Mucosa of descending colon (tissue), 3 donors: ENCODE measurements around the gene TAPBPL. TPM values are rescaled to one million over a fixed set of nuclear protein-coding genes. Genes with fewer than 3 reads are reported as not detected.

ENCODE experiments used
- ATAC-seq: fragments of 200-7000 bp; cut with Tn5 transposase; one replicate; pipeline ENCODE4 v1.9.1; 2020; ENCODE audit warnings: mild to moderate bottlenecking, moderate library complexity
- DNase-seq, 3 donors: peaks; one replicate each; pipeline ENCODE4 v3.0.0-alpha.2; 2020
- H3K36me3 ChIP-seq: fragments of 200-600 bp; one replicate; pipeline ENCODE4 v1.8.0; 2021; ENCODE audit warnings: low read depth, mild to moderate bottlenecking
- H3K4me1 ChIP-seq: fragments of 200-600 bp; one replicate; pipeline ENCODE4 v1.8.0; 2021; ENCODE audit warnings: low read depth, mild to moderate bottlenecking
- H3K4me3 ChIP-seq: fragments of 200-600 bp; one replicate; pipeline ENCODE4 v1.8.0; 2021; ENCODE audit warnings: mild to moderate bottlenecking
- H3K9me3 ChIP-seq: fragments of 200-600 bp; one replicate; pipeline ENCODE4 v1.8.0; 2021; ENCODE audit warnings: mild to moderate bottlenecking
- intact Hi-C, 2 donors: fragments of 100-400 bp; cut with DNase I in 1 of 2; cut with micrococcal nuclease in 1 of 2; formaldehyde crosslinking; loops; one replicate each; pipeline versions ENCODE4 v1.11.0 to v1.11.1; 2022; cut with DNase I, micrococcal nuclease
- total RNA-seq, 3 donors: library from RNA; stranded (reverse); fragmentation: NEBNext Ultra II Directional in 2 of 3; extraction: Animal tissue kit (Norgen Biotek cat#: 25700) in 2 of 3; gene quantifications; one replicate each; pipeline versions ENCODE4 v1.2.1 to v1.2.4, GENCODE V29; 2021 to 2023
- TF ChIP-seq, protein P1 (sequence below): fragments of 200-600 bp; IDR thresholded peaks from one replicate; pipeline ENCODE4 v1.8.0; 2022; ENCODE audit warnings: antibody characterized with exemption, mild to moderate bottlenecking
- donor health status: DM: no; HTN: no; CAD: no; lungs with moderate emphysema.
- donor health status: DM: no; HTN: no; CAD: no.
- donor health status: DM: no; HTN: yes; CAD: no.

TAPBPL gene
- total RNA-seq, 3 donors from 2014 or later = 40.9 to 107 (median 72.0) TPM

DNA sequence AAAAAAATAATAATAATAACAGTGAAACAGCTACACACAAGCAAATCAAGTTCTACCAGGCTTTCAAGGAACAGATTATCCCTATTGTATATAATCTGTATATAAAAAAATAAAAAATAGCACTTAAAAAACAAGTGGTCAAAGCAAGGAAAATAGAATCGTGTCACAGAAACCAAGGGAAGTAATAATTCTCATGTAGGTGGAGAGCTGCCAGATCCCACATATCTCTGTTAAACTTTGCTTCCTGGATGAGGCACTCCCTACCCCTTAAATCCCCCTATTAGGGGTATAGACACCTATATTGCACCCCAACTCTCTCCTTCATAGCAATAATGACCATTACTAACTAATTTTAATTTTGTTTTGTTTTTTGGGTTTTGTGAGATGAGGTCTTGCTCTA lies 11.5 kb upstream of the TAPBPL start:
- intact Hi-C loops = no loop called here
- Histone ChIP-seq H3K4me1 (no peaks in the 10 kb centered on the region), H3K9me3 (no peaks in the 10 kb centered on the region), H3K36me3 (no peaks in the 10 kb centered on the region), H3K4me3 (no peak overlapping the region)
- no peak for ATAC-seq
- TF ChIP-seq, protein P1, sequence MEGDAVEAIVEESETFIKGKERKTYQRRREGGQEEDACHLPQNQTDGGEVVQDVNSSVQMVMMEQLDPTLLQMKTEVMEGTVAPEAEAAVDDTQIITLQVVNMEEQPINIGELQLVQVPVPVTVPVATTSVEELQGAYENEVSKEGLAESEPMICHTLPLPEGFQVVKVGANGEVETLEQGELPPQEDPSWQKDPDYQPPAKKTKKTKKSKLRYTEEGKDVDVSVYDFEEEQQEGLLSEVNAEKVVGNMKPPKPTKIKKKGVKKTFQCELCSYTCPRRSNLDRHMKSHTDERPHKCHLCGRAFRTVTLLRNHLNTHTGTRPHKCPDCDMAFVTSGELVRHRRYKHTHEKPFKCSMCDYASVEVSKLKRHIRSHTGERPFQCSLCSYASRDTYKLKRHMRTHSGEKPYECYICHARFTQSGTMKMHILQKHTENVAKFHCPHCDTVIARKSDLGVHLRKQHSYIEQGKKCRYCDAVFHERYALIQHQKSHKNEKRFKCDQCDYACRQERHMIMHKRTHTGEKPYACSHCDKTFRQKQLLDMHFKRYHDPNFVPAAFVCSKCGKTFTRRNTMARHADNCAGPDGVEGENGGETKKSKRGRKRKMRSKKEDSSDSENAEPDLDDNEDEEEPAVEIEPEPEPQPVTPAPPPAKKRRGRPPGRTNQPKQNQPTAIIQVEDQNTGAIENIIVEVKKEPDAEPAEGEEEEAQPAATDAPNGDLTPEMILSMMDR = no peak
- no peak for DNase-seq

DNA sequence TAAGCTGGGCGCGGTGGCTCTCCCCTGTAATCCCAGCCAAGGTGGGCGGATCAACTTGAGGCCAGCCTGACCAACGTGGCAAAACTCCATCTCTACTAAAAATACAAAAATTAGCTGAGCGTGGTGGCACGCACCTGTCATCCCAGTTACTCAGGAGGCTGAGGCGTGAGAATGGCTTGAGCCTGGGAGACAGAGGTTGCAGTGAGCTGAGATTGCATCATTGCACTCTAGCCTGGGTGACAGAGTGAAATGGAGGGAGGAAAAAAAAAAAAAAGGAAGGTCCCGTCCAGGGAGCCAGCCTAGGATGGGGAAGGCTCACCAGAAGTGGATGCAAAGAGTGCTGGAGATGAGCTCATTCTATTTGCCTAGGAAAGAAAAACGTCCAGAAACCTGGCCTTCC lies 9.0 kb upstream of the TAPBPL start:
- no peaks in the 10 kb centered on the region for H3K9me3 ChIP-seq
- no peaks in the 10 kb centered on the region for H3K36me3 ChIP-seq
- TF ChIP-seq, protein P1 = no peak
- intact Hi-C loops = no loop called here
- DNase-seq (no peak), ATAC-seq (no peak)
- H3K4me3 ChIP-seq = no peak overlapping the region
- H3K4me1 ChIP-seq = no peaks in the 10 kb centered on the region

DNA sequence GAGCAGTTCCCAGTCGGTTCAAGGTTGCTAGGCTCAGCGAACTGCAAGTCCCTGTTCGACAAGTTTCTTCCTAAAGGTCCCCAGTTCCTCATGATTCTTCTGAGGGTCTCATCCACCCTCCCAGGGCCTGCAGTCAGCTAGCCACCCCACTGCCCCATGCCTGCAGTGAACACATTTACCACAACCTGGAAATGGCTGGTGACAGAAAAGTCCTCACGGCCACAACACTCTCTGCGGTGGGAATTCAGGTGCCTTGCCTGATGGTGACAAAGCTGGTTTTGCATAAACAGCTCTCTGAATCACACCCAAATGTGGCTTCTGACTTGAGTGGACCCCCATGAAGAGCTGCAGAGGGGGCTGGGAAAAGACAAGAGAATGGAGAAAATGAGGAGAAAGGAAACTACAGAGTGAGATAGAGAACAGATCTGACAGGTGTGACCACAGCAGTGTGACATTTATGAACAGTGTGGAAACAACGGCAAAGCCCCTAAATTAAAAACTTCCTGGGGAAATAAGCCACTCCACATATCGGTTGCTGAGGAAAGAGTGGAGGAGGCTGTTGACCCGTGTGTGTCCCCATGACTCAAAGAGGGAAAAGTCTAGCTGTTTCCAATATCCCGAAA lies 8.4 kb upstream of the TAPBPL start:
- DNase-seq (no peak), ATAC-seq (peak; percentile 27)
- TF ChIP-seq, protein P1 = no peak

DNA sequence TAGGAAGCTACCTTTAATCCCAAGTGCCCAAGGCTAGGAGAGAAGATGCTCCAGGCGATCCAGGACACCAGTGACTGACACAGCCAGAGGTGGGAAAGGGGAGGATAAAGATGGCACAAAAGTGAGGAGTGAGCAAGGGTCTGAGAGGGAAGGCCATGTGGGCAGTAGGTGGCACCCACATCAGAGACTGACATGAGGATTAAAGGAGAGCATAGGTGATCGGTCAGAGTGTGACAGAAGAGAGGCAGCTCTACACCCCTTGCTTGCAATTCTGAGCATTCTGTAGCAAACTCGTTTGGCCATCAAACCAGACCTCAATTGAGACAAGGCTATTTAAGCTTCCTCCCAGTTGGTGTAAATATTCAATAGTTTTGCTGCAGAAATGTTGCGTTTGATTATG lies 7.8 kb upstream of the TAPBPL start:
- H3K4me1 ChIP-seq = no peaks in the 10 kb centered on the region
- DNase-seq = no peak
- TF ChIP-seq, protein P1 = no peak
- no peak overlapping the region for H3K4me3 ChIP-seq
- H3K9me3 ChIP-seq = no peaks in the 10 kb centered on the region
- intact Hi-C loops = no loop called here
- no peaks in the 10 kb centered on the region for H3K36me3 ChIP-seq
- no peak for ATAC-seq

More for the DNA sequence above, 8.4 kb upstream of the TAPBPL start:
- H3K4me3 ChIP-seq = no peak overlapping the region
- no peaks in the 10 kb centered on the region for H3K36me3 ChIP-seq
- intact Hi-C loops = no loop called here
- no peaks in the 10 kb centered on the region for H3K9me3 ChIP-seq
- H3K4me1 ChIP-seq = no peaks in the 10 kb centered on the region

DNA sequence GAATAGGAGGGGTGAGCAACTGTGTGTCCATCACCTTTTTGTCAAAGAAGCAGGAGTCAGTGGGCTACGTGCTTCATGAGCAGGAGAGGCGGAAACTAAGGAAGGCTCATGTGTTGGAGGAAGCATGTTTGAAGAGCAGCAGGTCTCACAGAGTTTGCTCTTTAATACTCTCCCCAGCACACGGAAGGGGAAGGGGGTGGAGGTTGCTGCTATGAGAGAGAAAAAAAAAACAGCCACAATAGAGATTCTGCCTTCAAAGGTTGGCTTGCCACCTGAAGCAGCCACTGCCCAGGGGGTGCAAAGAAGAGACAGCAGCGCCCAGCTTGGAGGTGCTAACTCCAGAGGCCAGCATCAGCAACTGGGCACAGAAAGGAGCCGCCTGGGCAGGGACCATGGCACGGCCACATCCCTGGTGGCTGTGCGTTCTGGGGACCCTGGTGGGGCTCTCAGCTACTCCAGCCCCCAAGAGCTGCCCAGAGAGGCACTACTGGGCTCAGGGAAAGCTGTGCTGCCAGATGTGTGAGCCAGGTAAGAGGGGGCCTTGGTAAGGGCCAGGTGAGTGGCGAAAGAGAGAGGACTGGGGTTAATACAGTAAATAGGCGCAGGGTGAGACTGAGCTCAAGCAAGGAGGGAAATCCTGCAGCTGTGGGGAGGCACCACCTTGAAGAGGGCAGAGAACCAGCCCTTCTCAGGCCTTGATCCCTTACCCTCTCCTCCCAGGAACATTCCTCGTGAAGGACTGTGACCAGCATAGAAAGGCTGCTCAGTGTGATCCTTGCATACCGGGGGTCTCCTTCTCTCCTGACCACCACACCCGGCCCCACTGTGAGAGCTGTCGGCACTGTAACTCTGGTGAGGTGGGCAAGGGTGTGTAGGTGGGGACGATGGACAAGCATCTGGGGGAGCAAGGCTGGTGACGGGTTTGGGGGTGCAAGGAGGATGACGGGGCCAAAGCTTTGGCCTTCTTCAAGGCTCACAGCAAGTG lies 6.8 kb upstream of the TAPBPL start, which contains the start of gene CD27:
Gene CD27 (plus strand): TSS at position 252 of the 985 bp plus-strand sequence. CDS start 141 bp downstream, at position 393.
- Histone ChIP-seq H3K36me3 (no peaks in the 10 kb centered on the region), H3K4me3 (no peak within 1 kb of the TSS), H3K4me1 (peaks cover 5% of the 10 kb centered on the region), H3K9me3 (no peaks in the 10 kb centered on the region)
- intact Hi-C loops = no loop called here
- TF ChIP-seq, protein P1 = no peak
- peak; percentile 59 for ATAC-seq
- DNase-seq = no peak
